HG03066 (cell line): ENCODE results near the gene INSRR.

Source experiments
- ATAC-seq: cut with Tn5 transposase; IDR thresholded peaks from one replicate; pipeline ENCODE4 v1.9.1; 2021; ENCODE audit warnings: low read depth; ENCODE audit not compliant: unreplicated experiment

Gene INSRR

GRCh38 chr1:156809711-156810366 is 49.1 kb downstream of the INSRR start:
- no peak for ATAC-seq

GRCh38 chr1:156809281-156809680 is 49.6 kb downstream of the INSRR start:
- ATAC-seq, result no peak

- ATAC-seq, result no peak
These were observed 50.5 kb downstream of the INSRR start for GRCh38 chr1:156808186-156809030.

GRCh38 chr1:156807627-156808026 is 51.3 kb downstream of the INSRR start:
- no peak for ATAC-seq

GRCh38 chr1:156806512-156807440 is 52.1 kb downstream of the INSRR start:
- ATAC-seq, result no peak

- ATAC-seq, result no peak
These were observed 53.0 kb downstream of the INSRR start for GRCh38 chr1:156805766-156806511.

GRCh38 chr1:156804572-156805243 is 54.2 kb downstream of the INSRR start:
- no peak for ATAC-seq

- no peak for ATAC-seq
These were observed 54.9 kb downstream of the INSRR start for GRCh38 chr1:156804026-156804425.

GRCh38 chr1:156803086-156803851 is 55.6 kb downstream of the INSRR start:
- ATAC-seq, result no peak

- ATAC-seq, result no peak
These were observed 56.4 kb downstream of the INSRR start for GRCh38 chr1:156802421-156802935.

- no peak for ATAC-seq
These were observed 57.4 kb downstream of the INSRR start for GRCh38 chr1:156801409-156802121.

- no peak for ATAC-seq
These were observed 61.6 kb downstream of the INSRR start for GRCh38 chr1:156797212-156797871.

GRCh38 chr1:156796340-156797097 is 62.4 kb downstream of the INSRR start:
- ATAC-seq, result no peak

GRCh38 chr1:156795787-156796186 is 63.1 kb downstream of the INSRR start:
- no peak for ATAC-seq

GRCh38 chr1:156795374-156795733 is 63.6 kb downstream of the INSRR start:
- no peak for ATAC-seq

GRCh38 chr1:156794506-156795373 is 64.2 kb downstream of the INSRR start:
- no peak for ATAC-seq
